Liver (tissue), 9 donors: ENCODE data around the gene HDAC9. TPM values are rescaled to one million over a fixed set of nuclear protein-coding genes. Genes with fewer than 3 reads are reported as not detected.

Source experiments
- DNase-seq: peaks from one replicate; pipeline ENCODE4 v3.0.0-alpha.2; 2017; ENCODE audit warnings: low spot score
- H3K27ac ChIP-seq, 2 donors: one replicate each; pipeline ENCODE4 v1.7.0; 2013; ENCODE audit warnings: inconsistent platforms in 2 of 2, low read length in 2 of 2, control low read depth in 1 of 2, low read depth in 1 of 2, mild to moderate bottlenecking in 1 of 2
- H3K27me3 ChIP-seq, 4 donors: one replicate each; pipeline versions ENCODE4 v1.6.1 to v1.7.0; 2013; ENCODE audit warnings: low read length in 3 of 4, inconsistent platforms in 1 of 4, mild to moderate bottlenecking in 1 of 4, moderate library complexity in 1 of 4; ENCODE audit not compliant: control insufficient read depth in 4 of 4, insufficient read depth in 4 of 4
- H3K36me3 ChIP-seq, 4 donors: one replicate each; pipeline versions ENCODE4 v1.6.1 to v1.7.0; 2013; ENCODE audit warnings: low read length in 3 of 4, mild to moderate bottlenecking in 3 of 4, low read depth in 1 of 4, moderate library complexity in 1 of 4; ENCODE audit not compliant: control insufficient read depth in 4 of 4, insufficient read depth in 3 of 4
- H3K4me1 ChIP-seq, 4 donors: one replicate each; pipeline versions ENCODE4 v1.6.1 to v1.7.0; 2013; ENCODE audit warnings: low read length in 3 of 4, mild to moderate bottlenecking in 3 of 4, moderate library complexity in 1 of 4; ENCODE audit not compliant: control insufficient read depth in 4 of 4, insufficient read depth in 4 of 4
- H3K4me3 ChIP-seq, 3 donors: one replicate each; pipeline versions ENCODE4 v1.6.1 to v1.7.0; 2013; ENCODE audit warnings: low read length in 3 of 3, control low read depth in 1 of 3, low read depth in 1 of 3, mild to moderate bottlenecking in 1 of 3
- H3K9ac ChIP-seq, 2 donors: one replicate each; pipeline ENCODE4 v1.7.0; 2013; ENCODE audit warnings: low read length in 2 of 2, mild to moderate bottlenecking in 2 of 2, moderate library complexity in 2 of 2, control low read depth in 1 of 2, low read depth in 1 of 2
- H3K9me3 ChIP-seq, 4 donors: one replicate each; pipeline versions ENCODE4 v1.6.1 to v1.7.0; 2013; ENCODE audit warnings: low read length in 3 of 4; ENCODE audit not compliant: control insufficient read depth in 4 of 4
- ATF3 ChIP-seq: IDR thresholded peaks from 2 replicates; pipeline ENCODE4 v1.6.1; 2016; ENCODE audit warnings: antibody characterized with exemption
- CTCF ChIP-seq: fragments of 150-350 bp; IDR thresholded peaks from 2 replicates; pipeline ENCODE4 v1.5.1; 2017; ENCODE audit warnings: improper control_type of control experiment, low read depth, low read length; ENCODE audit not compliant: missing input control
- FOXA1 ChIP-seq: IDR thresholded peaks from 2 replicates; pipeline ENCODE4 v1.6.1; 2016; ENCODE audit warnings: antibody characterized with exemption
- FOXA2 ChIP-seq: IDR thresholded peaks from 2 replicates; pipeline ENCODE4 v1.6.1; 2016; ENCODE audit warnings: antibody characterized with exemption
- HNF4A ChIP-seq, 2 donors: conservative IDR thresholded peaks; 2 replicates each; pipeline ENCODE4 v1.6.1; 2016; ENCODE audit warnings: antibody characterized with exemption in 2 of 2, mild to moderate bottlenecking in 2 of 2
- HNF4G ChIP-seq: IDR thresholded peaks from 2 replicates; pipeline ENCODE4 v1.6.1; 2016; ENCODE audit warnings: antibody characterized with exemption
- JUND ChIP-seq, 2 donors: IDR thresholded peaks; 2 replicates each; pipeline ENCODE4 v1.6.1; 2016; ENCODE audit warnings: antibody characterized with exemption in 2 of 2
- MAX ChIP-seq: IDR thresholded peaks from 2 replicates; pipeline ENCODE4 v1.6.1; 2016; ENCODE audit warnings: antibody characterized with exemption
- NR2F2 ChIP-seq: IDR thresholded peaks from 2 replicates; pipeline ENCODE4 v1.6.1; 2016; ENCODE audit warnings: antibody characterized with exemption
- RAD21 ChIP-seq, 2 donors: IDR thresholded peaks; 2 replicates each; pipeline ENCODE4 v1.6.1; 2016; ENCODE audit warnings: antibody characterized with exemption in 2 of 2, mild to moderate bottlenecking in 2 of 2
- REST ChIP-seq: IDR thresholded peaks from 2 replicates; pipeline ENCODE4 v1.6.1; 2016; ENCODE audit warnings: antibody characterized with exemption, mild to moderate bottlenecking
- RXRA ChIP-seq, 2 donors: IDR thresholded peaks; 2 replicates each; pipeline ENCODE4 v1.6.1; 2017 to 2018; ENCODE audit warnings: antibody characterized with exemption in 2 of 2, mild to moderate bottlenecking in 1 of 2
- SP1 ChIP-seq: IDR thresholded peaks from 2 replicates; pipeline ENCODE4 v1.6.1; 2018; ENCODE audit warnings: antibody characterized with exemption, mild to moderate bottlenecking
- TAF1 ChIP-seq: conservative IDR thresholded peaks from 2 replicates; pipeline ENCODE4 v1.6.1; 2016; ENCODE audit warnings: antibody characterized with exemption, mild to moderate bottlenecking
- YY1 ChIP-seq: IDR thresholded peaks from 2 replicates; pipeline ENCODE4 v1.6.1; 2016; ENCODE audit warnings: antibody characterized with exemption, mild to moderate bottlenecking
- ZBTB33 ChIP-seq: IDR thresholded peaks from 2 replicates; pipeline ENCODE4 v1.6.1; 2016; ENCODE audit warnings: antibody characterized with exemption
- WGBS: extraction: QIAGEN DNeasy Blood & Tissue Kit; methylation state at CpG from one replicate; pipeline ENCODE4 v1.1.7; 2013; 5-methylcytosine and 5-hydroxymethylcytosine counted together
- polyA plus RNA-seq, 2 donors: library from polyadenylated mRNA; stranded (reverse) in 1 of 2; unstranded in 1 of 2; fragments of 200-250 nt in 1 of 2; fragments of >200 nt in 1 of 2; fragmentation: Nextera tagmentation in 1 of 2; extraction: Ambion mirVana in 1 of 2; gene quantifications; one replicate each; pipeline versions ENCODE4 v1.2.1 to v1.2.3, GENCODE V29; 2013 to 2015
- total RNA-seq, 2 donors: library from RNA; depleted of rRNA; stranded (reverse); fragments of >200 nt; gene quantifications; one replicate each; pipeline ENCODE4 v1.2.3, GENCODE V29; 2014
- donor health status: healthy.
- donor health status: healthy.
- donor health status: healthy.
- donor health status: healthy.
- donor health status: healthy.

HDAC9 gene
- total and polyA plus RNA-seq, 4 donors: 1.0 to 10.1 (median 2.3) TPM

- H3K27ac ChIP-seq: no peak overlapping the region
- no peak overlapping the region for H3K4me3 ChIP-seq
- TF ChIP-seq REST (no peak), CTCF (no peak), RXRA (IDR thresholded peaks at IDR 0.05) (no peak), NR2F2 (no peak), JUND (IDR thresholded peaks at IDR 0.05) (no peak), HNF4G (no peak), RAD21 (IDR thresholded peaks at IDR 0.05) (no peak), ATF3 (no peak), TAF1 (no peak), YY1 (no peak), FOXA1 (no peak), SP1 (no peak), HNF4A (conservative IDR thresholded peaks at IDR 0.05) (no peak), MAX (no peak), FOXA2 (no peak), ZBTB33 (no peak)
- no peaks in the 10 kb centered on the region for H3K36me3 ChIP-seq
- DNase-seq: no peak
- H3K9me3 ChIP-seq: no peaks in the 10 kb centered on the region
- no peaks in the 10 kb centered on the region for H3K4me1 ChIP-seq
- no peak overlapping the region for H3K9ac ChIP-seq
- no peaks in the 10 kb centered on the region for H3K27me3 ChIP-seq
- 44% methylated on average over 2 of the region's 2 CpGs for WGBS
These were observed 394.6 kb downstream of the HDAC9 start for GRCh38 chr7:18890134-18890533.
